OCI-LY7 (cell line): ENCODE data around the gene NSG1. TPM values are rescaled to one million over a fixed set of nuclear protein-coding genes. Genes with fewer than 3 reads are reported as not detected.
"Not testable (repeated sequence)": the region's sequence is repeated elsewhere in the genome, so short reads cannot be mapped to it uniquely, and the experiment has no call there.

Experiments used
- BruUV-seq: library from RNA; stranded (reverse); fragments of 400-500 nt; replicated peaks from 2 replicates; lab custom pipeline; 2021; lab: Mats Ljungman, UMichigan
- CTCF ChIA-PET: fragments of 300-600 bp; sonication (Branson Sonifier 250); formaldehyde crosslinking; loops from one replicate; lab custom pipeline; 2022; ENCODE audit warnings: antibody characterized with exemption; ENCODE audit not compliant: unreplicated experiment; lab: Charles Lee
- POLR2A ChIA-PET: fragments of 300-600 bp; sonication (Branson Sonifier 250); formaldehyde crosslinking; loops from one replicate; lab custom pipeline; 2022; ENCODE audit warnings: antibody characterized with exemption; lab: Charles Lee
- DNase-seq: peaks from one replicate; pipeline ENCODE4 v3.0.0-alpha.2; 2015; ENCODE audit warnings: low spot score
- H2AFZ ChIP-seq: fragments of 200-600 bp; sonication (generic), shearing (Covaris generic); 2 replicates; pipeline ENCODE4 v1.6.1; 2014; ENCODE audit warnings: mild to moderate bottlenecking, antibody characterized with exemption, low read length, moderate library complexity
- H3K27ac ChIP-seq: fragments of 200-600 bp; sonication (generic); 2 replicates; pipeline ENCODE4 v1.5.1; 2014; ENCODE audit warnings: mixed run types, low read depth, mild to moderate bottlenecking, moderate library complexity, low read length, inconsistent platforms; ENCODE audit not compliant: poor library complexity, severe bottlenecking
- H3K36me3 ChIP-seq: fragments of 200-600 bp; sonication (generic); 2 replicates; pipeline ENCODE4 v1.6.1; 2014; ENCODE audit warnings: mild to moderate bottlenecking, antibody characterized with exemption, low read length, moderate library complexity, mixed read lengths; ENCODE audit not compliant: insufficient read depth
- H3K4me1 ChIP-seq: fragments of 200-600 bp; sonication (generic); 2 replicates; pipeline ENCODE4 v1.5.1; 2014; ENCODE audit warnings: mild to moderate bottlenecking, low read length; ENCODE audit not compliant: insufficient read depth, poor library complexity, severe bottlenecking
- H3K4me2 ChIP-seq: fragments of 200-600 bp; sonication (generic); 2 replicates; pipeline ENCODE4 v1.6.1; 2014; ENCODE audit warnings: mild to moderate bottlenecking, low read length
- H3K4me3 ChIP-seq: fragments of 200-600 bp; sonication (generic); 2 replicates; pipeline ENCODE4 v1.5.1; 2014; ENCODE audit warnings: mild to moderate bottlenecking, low read depth, low read length; ENCODE audit not compliant: poor library complexity, severe bottlenecking
- H3K79me2 ChIP-seq: fragments of 200-600 bp; sonication (generic); 2 replicates; pipeline ENCODE4 v1.6.1; 2016; ENCODE audit warnings: low read depth, mild to moderate bottlenecking, low read length, moderate library complexity, mixed read lengths; ENCODE audit not compliant: insufficient read depth
- H3K9me2 ChIP-seq: fragments of 200-600 bp; sonication (generic); 2 replicates; pipeline ENCODE4 v1.6.1; 2016; ENCODE audit warnings: mild to moderate bottlenecking, low read length, mixed read lengths; ENCODE audit not compliant: insufficient read depth
- H3K9me3 ChIP-seq: fragments of 200-600 bp; sonication (generic); 2 replicates; pipeline ENCODE4 v1.6.1; 2014; ENCODE audit warnings: mild to moderate bottlenecking, mixed run types, low read length, mixed read lengths
- H4K20me1 ChIP-seq: fragments of 200-600 bp; sonication (generic); 2 replicates; pipeline ENCODE4 v1.6.1; 2014; ENCODE audit warnings: mild to moderate bottlenecking, antibody characterized with exemption, low read length, moderate library complexity, mixed read lengths; ENCODE audit not compliant: insufficient read depth
- EZH2phosphoT487 ChIP-seq: fragments of 200-600 bp; sonication (generic); IDR thresholded peaks from 2 replicates; pipeline ENCODE4 v1.6.1; 2018; ENCODE audit warnings: low read depth, borderline replicate concordance, mild to moderate bottlenecking, mixed run types, antibody characterized with exemption, low read length, moderate library complexity, mixed read lengths
- intact Hi-C: fragments of 100-400 bp; cut with micrococcal nuclease; formaldehyde crosslinking; loops from one replicate; pipeline ENCODE4 v1.10.0; 2022; ENCODE audit not compliant: unreplicated experiment
- total RNA-seq, 2 experiments: library from RNA; depleted of rRNA in 1 of 2; stranded (reverse); fragments of >200 nt in 1 of 2; shearing (Covaris generic) in 1 of 2; gene quantifications; 2 replicates each; pipeline ENCODE4 v1.2.3, GENCODE V29; 2014 to 2022
- TF ChIP-seq, protein P1 (sequence below): fragments of 200-600 bp; sonication (generic); conservative IDR thresholded peaks from 2 replicates; pipeline ENCODE4 v1.5.1; 2014; ENCODE audit warnings: mild to moderate bottlenecking, antibody characterized with exemption, low read length, moderate library complexity, mixed read lengths

NSG1 gene
- total RNA-seq, 2 experiments from 2014 or later = 35.5 to 38.8 TPM

DNA sequence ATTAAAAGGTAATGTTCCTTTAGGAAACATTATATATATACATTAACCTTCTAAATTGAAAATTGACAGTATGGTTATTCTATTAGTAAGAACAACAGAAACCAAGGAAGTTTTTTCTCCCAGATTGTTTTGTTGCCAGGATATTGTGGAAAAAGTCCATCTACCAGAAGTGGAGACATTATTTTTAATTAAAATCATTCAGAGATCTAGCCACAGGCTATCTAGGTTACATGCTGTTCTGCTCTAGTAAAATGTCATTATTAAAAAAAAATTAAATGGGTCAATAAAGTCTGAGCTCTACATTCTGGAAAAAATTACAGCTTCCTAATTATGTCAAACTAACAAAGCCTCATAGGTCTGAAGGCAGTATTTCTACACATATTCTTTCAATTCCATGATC lies 74.3 kb downstream of the NSG1 start:
- POLR2A ChIA-PET = interaction anchor here (0.6 kb wide), 1 partner anchor 10 kb away, joined by 3 read pairs; no protein-coding TSS in a partner anchor

GRCh38 chr4:4461850-4462249 lies 74.9 kb downstream of the NSG1 start:
- ChIA-PET POLR2A (no interaction called here), CTCF (no interaction called here)
- Histone ChIP-seq H3K4me1 (peaks cover 20% of the 10 kb centered on the region), H4K20me1 (no peaks in the 10 kb centered on the region), H3K9me3 (0 out of 2 replicates have a peak, but pooled peaks cover 2% of the 10 kb centered on the region), H3K9me2 (no peaks in the 10 kb centered on the region), H3K4me3 (no peak overlapping the region), H3K79me2 (no peaks in the 10 kb centered on the region), H2AFZ (no peak overlapping the region), H3K4me2 (no peak overlapping the region), H3K27ac (no peak overlapping the region), H3K36me3 (peaks cover 44% of the 10 kb centered on the region)
- BruUV-seq = no TSS peak
- no peak for DNase-seq
- TF ChIP-seq EZH2phosphoT487 = no peak
- TF ChIP-seq, protein P1, sequence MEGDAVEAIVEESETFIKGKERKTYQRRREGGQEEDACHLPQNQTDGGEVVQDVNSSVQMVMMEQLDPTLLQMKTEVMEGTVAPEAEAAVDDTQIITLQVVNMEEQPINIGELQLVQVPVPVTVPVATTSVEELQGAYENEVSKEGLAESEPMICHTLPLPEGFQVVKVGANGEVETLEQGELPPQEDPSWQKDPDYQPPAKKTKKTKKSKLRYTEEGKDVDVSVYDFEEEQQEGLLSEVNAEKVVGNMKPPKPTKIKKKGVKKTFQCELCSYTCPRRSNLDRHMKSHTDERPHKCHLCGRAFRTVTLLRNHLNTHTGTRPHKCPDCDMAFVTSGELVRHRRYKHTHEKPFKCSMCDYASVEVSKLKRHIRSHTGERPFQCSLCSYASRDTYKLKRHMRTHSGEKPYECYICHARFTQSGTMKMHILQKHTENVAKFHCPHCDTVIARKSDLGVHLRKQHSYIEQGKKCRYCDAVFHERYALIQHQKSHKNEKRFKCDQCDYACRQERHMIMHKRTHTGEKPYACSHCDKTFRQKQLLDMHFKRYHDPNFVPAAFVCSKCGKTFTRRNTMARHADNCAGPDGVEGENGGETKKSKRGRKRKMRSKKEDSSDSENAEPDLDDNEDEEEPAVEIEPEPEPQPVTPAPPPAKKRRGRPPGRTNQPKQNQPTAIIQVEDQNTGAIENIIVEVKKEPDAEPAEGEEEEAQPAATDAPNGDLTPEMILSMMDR = no peak
- intact Hi-C loops = no loop called here

More for the DNA sequence above, 74.3 kb downstream of the NSG1 start:
- peaks cover 27% of the 10 kb centered on the region for H3K4me1 ChIP-seq
- no peaks in the 10 kb centered on the region for H3K79me2 ChIP-seq
- no peaks in the 10 kb centered on the region for H4K20me1 ChIP-seq
- no peak for DNase-seq
- no peak overlapping the region for H3K4me3 ChIP-seq
- H3K36me3 ChIP-seq = peaks cover 44% of the 10 kb centered on the region
- no peaks in the 10 kb centered on the region for H3K9me3 ChIP-seq
- TF ChIP-seq, protein P1 = no peak
- no peak for TF ChIP-seq EZH2phosphoT487
- H3K27ac ChIP-seq = no peak overlapping the region
- CTCF ChIA-PET = no interaction called here
- H3K9me2 ChIP-seq = no peaks in the 10 kb centered on the region
- no peak overlapping the region for H3K4me2 ChIP-seq
- intact Hi-C loops = no loop called here
- no TSS peak for BruUV-seq
- no peak overlapping the region for H2AFZ ChIP-seq

- peaks cover 9% of the 10 kb centered on the region for H3K4me1 ChIP-seq
- ChIA-PET CTCF (no interaction called here), POLR2A (interaction anchor here (0.7 to 1.9 kb wide), 2 partner anchors 8 to 12 kb away, joined by 3 to 12 read pairs; no protein-coding TSS in a partner anchor)
- no peak for DNase-seq
- no peak overlapping the region for H3K4me2 ChIP-seq
- no peak overlapping the region for H3K4me3 ChIP-seq
- BruUV-seq = no TSS peak
- no peak for TF ChIP-seq EZH2phosphoT487
- TF ChIP-seq, protein P1 = no peak
- no peaks in the 10 kb centered on the region for H3K9me2 ChIP-seq
- no peak overlapping the region for H2AFZ ChIP-seq
- intact Hi-C loops = no loop called here
- H3K9me3 ChIP-seq = 0 out of 2 replicates have a peak, but pooled peaks cover 5% of the 10 kb centered on the region
- H3K36me3 ChIP-seq = peaks cover 42% of the 10 kb centered on the region
- no peaks in the 10 kb centered on the region for H4K20me1 ChIP-seq
- H3K79me2 ChIP-seq = no peaks in the 10 kb centered on the region
- H3K27ac ChIP-seq = no peak overlapping the region
These were observed 76.1 kb downstream of the NSG1 start for GRCh38 chr4:4462970-4463369.

- H3K4me2 ChIP-seq, H3K79me2 ChIP-seq, intact Hi-C loops, H3K4me1 ChIP-seq, H3K4me3 ChIP-seq, H3K27ac ChIP-seq, BruUV-seq, H4K20me1 ChIP-seq, H3K9me2 ChIP-seq, H2AFZ ChIP-seq, H3K9me3 ChIP-seq, CTCF ChIA-PET, DNase-seq: not testable (repeated sequence)
- H3K36me3 ChIP-seq = peaks cover 51% of the 10 kb centered on the region
- POLR2A ChIA-PET = interaction anchor here (1.0 to 1.9 kb wide), 2 partner anchors 8 to 10 kb away, joined by 3 to 12 read pairs; no protein-coding TSS in a partner anchor
These were observed 78.3 kb downstream of the NSG1 start for GRCh38 chr4:4465238-4465637.
